Small intestine (tissue), 7 donors: ENCODE data around the gene CRY1. TPM values are rescaled to one million over a fixed set of nuclear protein-coding genes. Genes with fewer than 3 reads are reported as not detected.

Experiments used
- DNase-seq, 2 donors: peaks; one replicate each; pipeline versions ENCODE4 v3.0.0 to v3.0.0-alpha.2; 2013
- FAIRE-seq: peaks from 2 replicates; lab custom pipeline; 2012; peaks lifted over from hg19 to GRCh38; lab: Jason Lieb, UNC
- H3K27ac ChIP-seq, 3 donors: one replicate each; pipeline ENCODE4 v1.5.1; 2013; ENCODE audit warnings: low read length in 2 of 3, mild to moderate bottlenecking in 2 of 3, control low read depth in 1 of 3, inconsistent platforms in 1 of 3, low read depth in 1 of 3, moderate library complexity in 1 of 3
- H3K27me3 ChIP-seq, 3 donors: one replicate each; pipeline ENCODE4 v1.6.1; 2013; ENCODE audit warnings: low read length in 3 of 3, inconsistent platforms in 1 of 3; ENCODE audit not compliant: control insufficient read depth in 3 of 3, insufficient read depth in 3 of 3
- H3K36me3 ChIP-seq, 3 donors: one replicate each; pipeline ENCODE4 v1.6.1; 2013; ENCODE audit warnings: low read length in 3 of 3, inconsistent platforms in 1 of 3, low read depth in 1 of 3, mild to moderate bottlenecking in 1 of 3, moderate library complexity in 1 of 3; ENCODE audit not compliant: control insufficient read depth in 3 of 3, insufficient read depth in 2 of 3
- H3K4me1 ChIP-seq, 3 donors: one replicate each; pipeline ENCODE4 v1.6.1; 2013; ENCODE audit warnings: low read length in 2 of 3, inconsistent platforms in 1 of 3, low read depth in 1 of 3, mild to moderate bottlenecking in 1 of 3, moderate library complexity in 1 of 3; ENCODE audit not compliant: control insufficient read depth in 3 of 3, insufficient read depth in 2 of 3
- H3K4me3 ChIP-seq, 3 donors: one replicate each; pipeline ENCODE4 v1.5.1; 2013; ENCODE audit warnings: low read length in 3 of 3, control low read depth in 1 of 3, inconsistent platforms in 1 of 3, low read depth in 1 of 3, mild to moderate bottlenecking in 1 of 3, moderate library complexity in 1 of 3
- H3K9me3 ChIP-seq, 2 donors: one replicate each; pipeline ENCODE4 v1.6.1; 2013; ENCODE audit warnings: low read depth in 1 of 2, low read length in 1 of 2; ENCODE audit not compliant: control insufficient read depth in 2 of 2, insufficient read depth in 1 of 2
- WGBS, 3 donors: extraction: QIAGEN DNeasy Blood & Tissue Kit; methylation state at CpG; one replicate each; pipeline ENCODE4 v1.1.7; 2013; 5-methylcytosine and 5-hydroxymethylcytosine counted together
- polyA plus RNA-seq, 4 donors: library from polyadenylated mRNA; stranded (reverse) in 3 of 4; unstranded in 1 of 4; fragments of 200-250 nt in 3 of 4; fragments of 120-200 nt in 1 of 4; gene quantifications; one replicate each; pipeline versions ENCODE4 v1.2.1 to v1.2.3, GENCODE V29; 2013
- donor health status: healthy with polysubstance abuse.
- donor health status: control.
- donor health status: control.
- donor health status: Bipolar disorder and iron deficiency.
- donor health status: healthy.

Gene CRY1
- polyA plus RNA-seq, 4 donors: 8.1 to 17.4 (median 11.1) TPM

DNA sequence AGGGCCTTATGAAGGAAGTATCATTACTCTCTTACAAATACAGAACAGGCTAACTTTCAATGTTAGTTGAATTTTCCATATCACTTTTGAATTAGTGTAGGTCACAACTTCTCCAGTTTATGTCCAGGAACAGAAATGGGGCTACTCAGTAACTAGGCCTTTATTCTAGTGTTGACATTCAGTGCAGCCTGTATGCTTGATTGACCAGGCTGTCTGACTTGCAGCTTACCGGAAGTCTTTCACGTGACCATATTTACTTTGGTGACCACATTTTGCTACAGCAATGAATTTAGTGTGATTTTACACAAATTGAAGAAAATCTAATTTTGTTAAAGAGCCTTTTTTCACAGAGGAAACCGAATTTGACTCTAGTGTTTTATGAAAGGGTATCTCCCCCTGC, 118.8 kb downstream of the CRY1 start:
- peak in 1 of 2 donors; percentile 43 for DNase-seq
- Histone ChIP-seq H3K4me3 (no peak overlapping the region), H3K36me3 (peaks cover 0 to 5% (median 4%) of the 10 kb centered on the region in 3 donors), H3K27ac (peak overlapping the region in 2 of 3 donors; percentile 4 to 51), H3K27me3 (no peaks in the 10 kb centered on the region), H3K4me1 (peaks cover 4 to 26% (median 14%) of the 10 kb centered on the region in 3 donors), H3K9me3 (no peaks in the 10 kb centered on the region)
- 74 to 81% (median 77%) methylated on average over 3 of the region's 3 CpGs for WGBS, 3 donors
- no peak for FAIRE-seq

DNA sequence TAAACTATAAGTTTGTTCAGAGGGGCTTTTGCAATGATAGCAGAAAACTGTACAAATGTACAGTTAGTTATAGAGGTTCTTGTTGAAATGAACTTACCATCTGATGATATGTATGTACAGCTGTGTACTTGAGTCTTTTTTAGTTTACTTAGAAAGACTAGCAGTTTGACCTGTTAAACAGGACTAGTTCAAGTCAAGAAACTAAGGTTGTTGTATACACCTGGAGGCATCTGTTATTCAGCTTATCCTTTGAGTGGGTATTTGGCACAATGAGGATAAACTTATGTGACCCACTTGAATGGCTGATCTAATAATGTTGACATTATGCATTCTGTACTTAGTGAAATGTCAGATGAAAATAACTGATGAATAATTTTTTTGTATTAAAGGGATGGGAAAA, 119.8 kb downstream of the CRY1 start:
- Histone ChIP-seq H3K9me3 (no peaks in the 10 kb centered on the region), H3K4me1 (peaks cover 4 to 25% (median 14%) of the 10 kb centered on the region in 3 donors), H3K36me3 (peaks cover 0 to 5% (median 4%) of the 10 kb centered on the region in 3 donors), H3K4me3 (no peak overlapping the region), H3K27me3 (no peaks in the 10 kb centered on the region), H3K27ac (no peak overlapping the region)
- DNase-seq (no peak), FAIRE-seq (no peak)

DNA sequence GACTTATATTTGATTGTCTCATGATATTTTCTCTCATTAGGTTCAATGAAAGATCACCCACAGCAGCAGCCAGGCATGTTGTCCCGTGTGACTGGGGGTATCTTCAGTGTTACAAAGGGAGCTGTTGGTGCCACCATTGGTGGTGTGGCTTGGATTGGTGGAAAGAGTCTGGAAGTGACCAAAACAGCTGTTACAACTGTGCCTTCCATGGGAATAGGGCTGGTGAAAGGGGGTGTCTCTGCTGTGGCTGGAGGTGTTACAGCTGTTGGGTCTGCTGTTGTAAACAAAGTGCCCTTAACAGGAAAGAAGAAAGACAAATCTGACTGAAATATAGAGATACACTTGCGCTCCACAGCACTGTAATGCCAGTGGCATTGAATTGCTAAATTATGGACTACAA, 122.3 kb downstream of the CRY1 start:
- no peak for FAIRE-seq

DNA sequence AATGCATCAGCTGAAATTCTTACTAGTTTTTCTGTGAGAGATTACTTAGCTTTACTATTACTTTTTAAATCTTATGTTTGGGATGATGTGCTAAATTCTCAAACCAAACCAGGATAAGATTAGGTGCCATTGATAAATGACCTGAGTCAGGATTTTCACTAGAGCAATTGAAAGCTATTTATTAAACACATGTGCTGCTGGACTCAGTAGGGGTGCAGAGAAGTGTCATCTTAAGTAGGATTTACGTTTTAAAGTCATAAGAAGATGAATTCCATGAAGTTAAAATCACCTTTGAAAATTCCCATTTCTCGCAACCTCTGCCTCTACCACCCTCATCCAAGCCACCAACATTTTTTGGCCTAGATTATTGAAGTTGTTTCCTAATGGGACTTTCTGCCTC, 128.8 kb downstream of the CRY1 start:
- H3K4me1 ChIP-seq: no peaks in the 10 kb centered on the region
- no peaks in the 10 kb centered on the region for H3K27me3 ChIP-seq
- no peaks in the 10 kb centered on the region for H3K9me3 ChIP-seq
- no peak overlapping the region for H3K4me3 ChIP-seq
- no peak for FAIRE-seq
- DNase-seq: no peak
- 84 to 92% (median 91%) methylated on average over 2 of the region's 2 CpGs for WGBS, 3 donors
- H3K27ac ChIP-seq: no peak overlapping the region
- peaks cover 0 to 10% (median 5%) of the 10 kb centered on the region in 3 donors for H3K36me3 ChIP-seq

More for the DNA sequence above, 122.3 kb downstream of the CRY1 start:
- H3K9me3 ChIP-seq: no peaks in the 10 kb centered on the region
- 98% methylated on average over 2 of the region's 2 CpGs for WGBS, 3 donors
- no peaks in the 10 kb centered on the region for H3K27me3 ChIP-seq
- H3K4me1 ChIP-seq: peaks cover 4 to 17% (median 14%) of the 10 kb centered on the region in 3 donors
- H3K27ac ChIP-seq: no peak overlapping the region
- H3K4me3 ChIP-seq: no peak overlapping the region
- no peak for DNase-seq
- peaks cover 0 to 8% (median 7%) of the 10 kb centered on the region in 3 donors for H3K36me3 ChIP-seq

DNA sequence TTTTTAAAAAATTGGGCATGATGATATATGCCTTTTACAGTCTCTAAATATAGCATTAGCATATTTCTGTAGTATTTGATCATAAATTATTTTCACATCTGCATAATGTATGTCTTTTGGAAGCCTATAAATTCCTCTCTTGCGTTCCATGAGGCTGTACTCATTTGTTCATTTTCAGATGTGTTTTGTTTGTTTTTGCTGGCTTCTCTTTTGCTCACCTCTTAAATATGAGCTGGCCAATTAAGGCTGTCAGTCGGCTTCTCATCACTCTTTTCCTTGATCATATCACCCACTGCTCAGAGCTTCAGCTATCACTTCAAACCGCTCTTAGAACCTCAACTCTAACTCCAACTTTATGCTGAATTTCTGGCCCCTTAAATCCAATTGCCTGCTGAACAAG, 131.1 kb downstream of the CRY1 start:
- 86 to 94% (median 94%) methylated on average over 3 of the region's 3 CpGs for WGBS, 3 donors
- no peak for FAIRE-seq
- H3K36me3 ChIP-seq: peaks cover 0 to 11% (median 2%) of the 10 kb centered on the region in 3 donors

DNA sequence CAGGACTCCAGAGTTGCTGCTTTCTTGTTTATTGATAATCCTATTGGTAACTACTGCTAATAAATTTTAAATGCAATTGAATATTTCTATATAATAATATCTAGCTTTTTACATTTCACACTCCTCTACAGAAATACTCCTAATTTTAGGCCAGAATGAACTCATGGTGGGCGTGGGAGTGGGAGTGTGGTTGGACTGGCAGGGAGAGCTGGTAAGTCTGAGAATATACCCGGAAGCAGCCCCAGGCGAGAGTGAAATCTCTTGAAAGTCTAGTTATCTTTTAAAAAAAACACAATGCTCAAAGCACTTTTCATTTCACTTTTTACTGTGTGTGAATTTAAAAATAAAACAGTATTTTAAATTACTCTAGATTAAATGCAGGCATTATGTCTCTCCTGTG, 132.9 kb downstream of the CRY1 start:
- Histone ChIP-seq H3K36me3 (peaks cover 0 to 9% (median 0%) of the 10 kb centered on the region in 3 donors), H3K4me3 (no peak overlapping the region), H3K27me3 (no peaks in the 10 kb centered on the region), H3K4me1 (peaks cover 0 to 4% (median 0%) of the 10 kb centered on the region in 3 donors), H3K9me3 (no peaks in the 10 kb centered on the region), H3K27ac (no peak overlapping the region)
- DNase-seq (no peak), FAIRE-seq (no peak)
- 75 to 81% (median 78%) methylated on average over 3 of the region's 3 CpGs for WGBS, 3 donors

More for the DNA sequence above, 131.1 kb downstream of the CRY1 start:
- no peak overlapping the region for H3K4me3 ChIP-seq
- no peak overlapping the region for H3K27ac ChIP-seq
- H3K4me1 ChIP-seq: peaks cover 0 to 4% (median 0%) of the 10 kb centered on the region in 3 donors
- H3K27me3 ChIP-seq: no peaks in the 10 kb centered on the region
- DNase-seq: no peak
- no peaks in the 10 kb centered on the region for H3K9me3 ChIP-seq

DNA sequence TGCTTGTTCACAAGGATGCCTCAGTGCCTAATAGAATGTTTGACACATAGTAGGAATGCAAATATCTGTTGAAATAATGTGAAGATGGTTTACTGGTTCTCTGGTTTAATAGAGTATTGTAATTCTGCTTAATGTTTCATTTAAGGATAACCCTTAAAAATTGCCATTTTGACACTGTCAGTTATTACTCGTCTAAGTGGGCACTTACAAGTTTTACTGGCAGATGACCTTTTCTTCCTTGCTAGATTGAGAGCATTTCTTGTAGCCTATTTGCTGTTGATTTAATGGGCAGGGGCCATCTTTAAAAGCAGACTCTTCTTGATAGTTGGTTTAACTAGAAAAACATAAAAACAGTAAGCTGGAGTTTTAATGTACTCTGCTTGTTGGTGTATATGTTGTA, 135.8 kb downstream of the CRY1 start:
- DNase-seq (no peak), FAIRE-seq (no peak)
- Histone ChIP-seq H3K4me3 (peak overlapping the region in 2 of 3 donors; percentile 24 to 63), H3K36me3 (peaks cover 0 to 5% (median 0%) of the 10 kb centered on the region in 3 donors), H3K9me3 (no peaks in the 10 kb centered on the region), H3K4me1 (peaks cover 0 to 7% (median 0%) of the 10 kb centered on the region in 3 donors), H3K27ac (no peak overlapping the region), H3K27me3 (no peaks in the 10 kb centered on the region)
- WGBS, 3 donors: 8 to 20% (median 9%) methylated on average over 1 of the region's 1 CpG

DNA sequence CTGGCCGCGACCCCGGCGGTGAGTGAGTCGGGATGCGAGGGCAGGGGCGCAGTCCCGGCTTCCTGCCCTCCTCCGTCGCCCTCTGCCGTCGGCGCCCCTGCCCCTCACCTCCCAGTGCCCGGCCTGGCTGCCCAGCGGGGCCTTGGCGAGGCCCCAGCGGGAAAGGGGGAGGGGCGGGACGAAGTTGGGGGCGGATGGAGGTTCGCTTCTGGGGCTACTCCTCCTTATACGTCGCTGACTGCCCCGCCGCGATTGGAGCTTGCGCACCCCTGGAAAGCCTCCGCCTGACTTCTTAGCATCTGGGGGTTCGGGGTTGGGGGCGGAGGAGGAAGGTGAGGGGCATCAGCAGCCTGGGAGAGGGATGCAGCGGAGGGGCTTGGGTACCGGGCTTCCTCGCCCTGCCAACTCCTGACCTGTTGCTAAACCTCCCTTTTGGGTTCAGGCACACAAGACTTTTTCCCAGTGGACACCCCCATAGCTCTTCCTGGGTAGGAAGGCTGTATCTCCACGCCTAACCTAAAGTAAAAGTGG, 137.2 kb downstream of the CRY1 start:
- H3K27me3 ChIP-seq: no peaks in the 10 kb centered on the region
- H3K36me3 ChIP-seq: peaks cover 0 to 5% (median 0%) of the 10 kb centered on the region in 3 donors
- no peak for DNase-seq
- FAIRE-seq: no peak
- H3K27ac ChIP-seq: peak overlapping the region; percentile 91 to 99 (median 98)
- H3K4me3 ChIP-seq: peak overlapping the region; percentile 63 to 98 (median 95)
- 0% methylated on average over 28 to 34 of the region's 34 CpGs for WGBS, 3 donors
- H3K4me1 ChIP-seq: peaks cover 0 to 7% (median 0%) of the 10 kb centered on the region in 3 donors
- no peaks in the 10 kb centered on the region for H3K9me3 ChIP-seq
